Measurements from ENCODE around the gene HIRA. TPM values are rescaled to one million over a fixed set of nuclear protein-coding genes. Genes with fewer than 3 reads are reported as not detected.

The HIRA gene
- total RNA-seq, 4 donors from 2014 or later = 18.3 to 29.3 (median 20.3) TPM

- DNase-seq = no peak
- Histone ChIP-seq H3K4me3 (no peak overlapping the region), H3K27ac (no peak overlapping the region), H3K4me1 (no peaks in the 10 kb centered on the region), H3K36me3 (peaks cover 0 to 45% (median 15%) of the 10 kb centered on the region in 4 donors), H3K27me3 (no peaks in the 10 kb centered on the region), H3K9me3 (no peaks in the 10 kb centered on the region)
- in situ Hi-C loops (cut with MboI; ENCODE audit: low pct_ligation_motif_present in 1 of 4, low pct_unique_long_range_greater_than_20kb in 1 of 4, low sequenced_read_pairs in 3 of 4) = loop anchor here in 1 of 4 donors (10.0 kb wide), 1 partner anchor 57 kb away; no protein-coding TSS in a partner anchor
- intact Hi-C loops (cut with DNase I; ENCODE audit: low total_unique reads) = no loop called here
- TF ChIP-seq CTCF (IDR thresholded peaks at IDR 0.05) (no peak), POLR2AphosphoS5 (IDR thresholded peaks at IDR 0.05) (no peak), EP300 (IDR thresholded peaks at IDR 0.05; ENCODE audit: low read depth) (no peak), POLR2A (IDR thresholded peaks at IDR 0.05) (no peak)
- WGBS, 2 donors (ENCODE audit: low coverage in 1 of 2) = 91 to 96% methylated on average over 1 of the region's 1 CpG
These were observed 30.0 kb upstream of the HIRA start for GRCh38 chr22:19461506-19461905.

- 61 to 62% methylated on average over 2 of the region's 2 CpGs for WGBS, 2 donors (ENCODE audit: low coverage in 1 of 2)
- in situ Hi-C loops (cut with MboI; ENCODE audit: low pct_ligation_motif_present in 1 of 4, low pct_unique_long_range_greater_than_20kb in 1 of 4, low sequenced_read_pairs in 3 of 4) (loop anchor here in 1 of 4 donors (10.0 kb wide), 1 partner anchor 55 kb away; no protein-coding TSS in a partner anchor), intact Hi-C loops (cut with DNase I; ENCODE audit: low total_unique reads) (no loop called here)
- no peaks in the 10 kb centered on the region for H3K4me1 ChIP-seq
- peaks cover 0 to 45% (median 14%) of the 10 kb centered on the region in 4 donors for H3K36me3 ChIP-seq
- DNase-seq = no peak
- no peaks in the 10 kb centered on the region for H3K9me3 ChIP-seq
- H3K27ac ChIP-seq = no peak overlapping the region
- no peak overlapping the region for H3K4me3 ChIP-seq
- TF ChIP-seq POLR2AphosphoS5 (IDR thresholded peaks at IDR 0.05) = no peak
- TF ChIP-seq POLR2A (IDR thresholded peaks at IDR 0.05) = no peak
- TF ChIP-seq CTCF (IDR thresholded peaks at IDR 0.05) = no peak
- TF ChIP-seq EP300 (IDR thresholded peaks at IDR 0.05; ENCODE audit: low read depth) = no peak
- no peaks in the 10 kb centered on the region for H3K27me3 ChIP-seq
These were observed 28.5 kb upstream of the HIRA start for GRCh38 chr22:19460036-19460435.

DNA sequence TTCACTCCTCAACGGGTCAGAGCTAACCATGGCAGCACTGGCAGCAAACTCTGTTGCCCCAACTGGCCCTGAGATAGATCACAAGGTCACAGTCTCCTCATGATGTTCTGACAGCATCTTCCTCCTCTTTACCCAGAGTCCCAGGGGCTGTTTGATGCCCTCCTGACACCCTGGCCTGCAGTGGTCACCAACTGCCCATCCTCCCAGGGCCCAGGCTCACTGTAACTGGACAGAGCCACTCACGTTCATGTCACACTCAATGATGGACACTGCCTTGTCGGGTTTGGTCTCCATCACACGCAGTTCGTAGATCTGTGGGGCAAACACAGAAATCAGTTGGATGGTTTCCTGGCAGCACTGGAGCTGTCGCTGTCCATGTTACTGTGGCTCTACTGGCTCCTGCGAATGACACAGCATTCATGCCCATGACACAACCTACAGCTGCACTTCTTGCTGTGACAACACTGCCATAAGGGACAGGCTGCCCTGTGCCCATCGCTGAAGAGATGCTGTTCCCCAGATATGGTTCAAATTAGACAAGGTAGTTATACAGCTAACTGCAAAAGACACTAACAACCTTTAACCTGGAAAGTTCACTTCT, 26.4 kb upstream of the HIRA start:
- no peak overlapping the region for H3K27ac ChIP-seq
- TF ChIP-seq CTCF (IDR thresholded peaks at IDR 0.05) = no peak
- TF ChIP-seq POLR2A (IDR thresholded peaks at IDR 0.05) = no peak
- no peak for TF ChIP-seq EP300 (IDR thresholded peaks at IDR 0.05; ENCODE audit: low read depth)
- no peak for TF ChIP-seq POLR2AphosphoS5 (IDR thresholded peaks at IDR 0.05)
- in situ Hi-C loops (cut with MboI; ENCODE audit: low pct_ligation_motif_present in 1 of 4, low pct_unique_long_range_greater_than_20kb in 1 of 4, low sequenced_read_pairs in 3 of 4) = no loop called here
- WGBS, 2 donors (ENCODE audit: low coverage in 1 of 2) = 70 to 92% methylated on average over 2 to 8 of the region's 8 CpGs
- no peaks in the 10 kb centered on the region for H3K27me3 ChIP-seq
- H3K4me1 ChIP-seq = no peaks in the 10 kb centered on the region
- intact Hi-C loops (cut with DNase I; ENCODE audit: low total_unique reads) = no loop called here
- H3K9me3 ChIP-seq = no peaks in the 10 kb centered on the region
- H3K4me3 ChIP-seq = no peak overlapping the region
- peaks cover 0 to 39% (median 18%) of the 10 kb centered on the region in 4 donors for H3K36me3 ChIP-seq
- no peak for DNase-seq

DNA sequence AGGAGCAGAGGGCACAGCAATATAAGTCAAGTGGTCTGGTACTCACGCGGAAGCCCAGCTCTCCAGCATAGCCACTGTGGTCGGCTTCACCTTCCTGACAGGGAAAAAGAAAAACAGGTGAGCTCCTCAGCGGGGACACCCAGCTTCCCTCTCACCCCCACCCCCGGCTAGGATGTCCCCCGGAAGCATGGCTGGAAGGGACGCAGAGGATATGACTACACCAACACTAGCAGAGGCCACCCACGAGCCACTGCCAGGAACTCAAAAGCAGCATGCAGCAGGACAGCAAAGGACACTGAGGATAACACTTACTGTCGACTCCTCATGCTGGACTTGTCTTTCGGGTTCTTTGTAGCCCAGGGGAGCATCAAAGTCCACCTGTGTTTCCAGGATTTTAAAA, 25.0 kb upstream of the HIRA start:
- Histone ChIP-seq H3K4me1 (no peaks in the 10 kb centered on the region), H3K27me3 (no peaks in the 10 kb centered on the region), H3K4me3 (no peak overlapping the region), H3K27ac (no peak overlapping the region), H3K9me3 (no peaks in the 10 kb centered on the region), H3K36me3 (peaks cover 0 to 43% (median 13%) of the 10 kb centered on the region in 4 donors)
- DNase-seq = no peak
- TF ChIP-seq CTCF (IDR thresholded peaks at IDR 0.05) (no peak), POLR2AphosphoS5 (IDR thresholded peaks at IDR 0.05) (no peak), POLR2A (IDR thresholded peaks at IDR 0.05) (no peak), EP300 (IDR thresholded peaks at IDR 0.05; ENCODE audit: low read depth) (no peak)
- WGBS, 2 donors (ENCODE audit: low coverage in 1 of 2) = 90 to 96% methylated on average over 4 to 10 of the region's 10 CpGs
- intact Hi-C loops (cut with DNase I; ENCODE audit: low total_unique reads) = no loop called here
- in situ Hi-C loops (cut with MboI; ENCODE audit: low pct_ligation_motif_present in 1 of 4, low pct_unique_long_range_greater_than_20kb in 1 of 4, low sequenced_read_pairs in 3 of 4) = no loop called here

Measured in transverse colon (tissue), 4 donors.